PC-9 (cell line): ENCODE data around the gene SOX5. TPM values are rescaled to one million over a fixed set of nuclear protein-coding genes. Genes with fewer than 3 reads are reported as not detected.

ENCODE experiments used
- BruUV-seq: library from RNA; stranded (reverse); fragments of 400-500 nt; replicated peaks from 2 replicates; lab custom pipeline; 2021; lab: Mats Ljungman, UMichigan
- CTCF ChIA-PET: fragments of 300-600 bp; sonication (Branson Sonifier 250); formaldehyde crosslinking; loops from one replicate; lab custom pipeline; 2022; ENCODE audit warnings: antibody characterized with exemption; lab: Charles Lee
- POLR2A ChIA-PET: fragments of 300-600 bp; sonication (Branson Sonifier 250); formaldehyde crosslinking; loops from one replicate; lab custom pipeline; 2022; ENCODE audit warnings: antibody characterized with exemption; ENCODE audit not compliant: unreplicated experiment; lab: Charles Lee
- DNase-seq, 2 experiments: peaks; one replicate each; pipeline versions ENCODE4 v3.0.0 to v3.0.0-alpha.2; 2015 to 2022; ENCODE audit warnings: mixed read lengths in 1 of 2
- H2AFZ ChIP-seq: fragments of 200-600 bp; sonication (generic); 2 replicates; pipeline ENCODE4 v1.8.1; 2017; ENCODE audit warnings: antibody characterized with exemption
- H3F3A ChIP-seq: fragments of 200-600 bp; sonication (generic); 2 replicates; pipeline ENCODE4 v1.8.1; 2017; ENCODE audit warnings: antibody characterized with exemption, mild to moderate bottlenecking, low read depth; ENCODE audit not compliant: insufficient read depth
- H3K27ac ChIP-seq: fragments of 200-600 bp; sonication (generic); 2 replicates; pipeline ENCODE4 v1.6.1; 2016; ENCODE audit warnings: mixed run types
- H3K27me3 ChIP-seq: fragments of 200-600 bp; sonication (generic); 2 replicates; pipeline ENCODE4 v1.6.1; 2016; ENCODE audit warnings: low read depth, mixed run types; ENCODE audit not compliant: insufficient read depth
- H3K36me3 ChIP-seq: fragments of 200-600 bp; sonication (generic); 2 replicates; pipeline ENCODE4 v1.6.1; 2016; ENCODE audit warnings: low read depth, mixed run types
- H3K4me1 ChIP-seq: fragments of 200-600 bp; sonication (generic); replicated peaks from 2 replicates; pipeline ENCODE4 v1.6.1; 2016; ENCODE audit warnings: mixed run types; ENCODE audit not compliant: insufficient read depth
- H3K4me2 ChIP-seq: fragments of 200-600 bp; sonication (generic); 2 replicates; pipeline ENCODE4 v1.6.1; 2017; ENCODE audit warnings: mixed run types
- H3K4me3 ChIP-seq: fragments of 200-600 bp; sonication (generic); 2 replicates; pipeline ENCODE4 v1.6.1; 2016; ENCODE audit warnings: mixed run types
- H3K79me2 ChIP-seq: fragments of 200-600 bp; sonication (generic); 2 replicates; pipeline ENCODE4 v1.6.1; 2017; ENCODE audit warnings: low read depth, mixed run types
- H3K9me2 ChIP-seq: fragments of 200-600 bp; sonication (generic); 2 replicates; pipeline ENCODE4 v1.8.1; 2017; ENCODE audit warnings: mild to moderate bottlenecking; ENCODE audit not compliant: insufficient read depth
- H3K9me3 ChIP-seq: fragments of 200-600 bp; sonication (generic); 2 replicates; pipeline ENCODE4 v1.8.1; 2016; ENCODE audit warnings: low read depth; ENCODE audit not compliant: insufficient read depth
- H4K20me1 ChIP-seq: fragments of 200-600 bp; sonication (generic); 2 replicates; pipeline ENCODE4 v1.8.1; 2017; ENCODE audit not compliant: insufficient read depth
- CTCF ChIP-seq: fragments of 200-600 bp; sonication (generic); conservative IDR thresholded peaks from 2 replicates; pipeline ENCODE4 v1.6.1; 2017; ENCODE audit warnings: mixed run types, antibody characterized with exemption, mild to moderate bottlenecking, moderate library complexity
- EZH2 ChIP-seq: fragments of 200-600 bp; sonication (generic); IDR thresholded peaks from 2 replicates; pipeline ENCODE4 v1.8.0; 2017; ENCODE audit warnings: antibody characterized with exemption, low read depth
- intact Hi-C: fragments of 100-400 bp; cut with micrococcal nuclease; formaldehyde crosslinking; loops from one replicate; pipeline ENCODE4 v1.10.0; 2022; ENCODE audit not compliant: unreplicated experiment
- total RNA-seq: library from RNA; stranded (reverse); gene quantifications from 2 replicates; pipeline ENCODE4 v1.2.3, GENCODE V29; 2021

SOX5 gene
- total RNA-seq, 1 experiment from 2014 or later: not detected

- H2AFZ ChIP-seq: no peak overlapping the region
- H3F3A ChIP-seq: no peaks in the 10 kb centered on the region
- H3K36me3 ChIP-seq: no peaks in the 10 kb centered on the region
- no peaks in the 10 kb centered on the region for H3K9me3 ChIP-seq
- BruUV-seq: no TSS peak
- ChIA-PET POLR2A (no interaction called here), CTCF (no interaction called here)
- no peak overlapping the region for H3K4me2 ChIP-seq
- TF ChIP-seq CTCF (no peak), EZH2 (no peak)
- no peak overlapping the region for H3K4me3 ChIP-seq
- no peak overlapping the region for H3K27ac ChIP-seq
- H4K20me1 ChIP-seq: no peaks in the 10 kb centered on the region; the same call in 1 of the 2 replicates
- intact Hi-C loops: no loop called here
- H3K79me2 ChIP-seq: no peaks in the 10 kb centered on the region
- no peaks in the 10 kb centered on the region for H3K9me2 ChIP-seq
- no peak for DNase-seq
- no peaks in the 10 kb centered on the region for H3K27me3 ChIP-seq
- no peaks in the 10 kb centered on the region for H3K4me1 ChIP-seq
These were observed 15.3 kb upstream of the SOX5 start for GRCh38 chr12:23964812-23965211.

GRCh38 chr12:23959826-23960225 is 10.4 kb upstream of the SOX5 start:
- Histone ChIP-seq H4K20me1 (no peaks in the 10 kb centered on the region), H3K27ac (no peak overlapping the region), H3K4me2 (no peak overlapping the region), H3K79me2 (no peaks in the 10 kb centered on the region), H3K4me3 (no peak overlapping the region), H3K9me3 (no peaks in the 10 kb centered on the region), H3F3A (no peaks in the 10 kb centered on the region), H3K27me3 (no peaks in the 10 kb centered on the region), H3K4me1 (no peaks in the 10 kb centered on the region), H2AFZ (no peak overlapping the region), H3K36me3 (no peaks in the 10 kb centered on the region), H3K9me2 (no peaks in the 10 kb centered on the region)
- BruUV-seq: no TSS peak
- ChIA-PET POLR2A (no interaction called here), CTCF (no interaction called here)
- TF ChIP-seq EZH2 (no peak), CTCF (no peak)
- intact Hi-C loops: no loop called here
- DNase-seq: no peak

GRCh38 chr12:23954332-23954731 is 4.9 kb upstream of the SOX5 start:
- no peaks in the 10 kb centered on the region for H3K79me2 ChIP-seq
- H3F3A ChIP-seq: no peaks in the 10 kb centered on the region
- no peaks in the 10 kb centered on the region for H3K4me1 ChIP-seq
- ChIA-PET CTCF (no interaction called here), POLR2A (no interaction called here)
- TF ChIP-seq EZH2 (no peak), CTCF (no peak)
- no peak overlapping the region for H3K4me3 ChIP-seq
- H3K27me3 ChIP-seq: peaks cover 13% of the 10 kb centered on the region; the same call in 1 of the 2 replicates
- H2AFZ ChIP-seq: no peak overlapping the region
- no peaks in the 10 kb centered on the region for H3K36me3 ChIP-seq
- DNase-seq: no peak
- H3K9me3 ChIP-seq: no peaks in the 10 kb centered on the region
- intact Hi-C loops: no loop called here
- H3K27ac ChIP-seq: no peak overlapping the region
- no peaks in the 10 kb centered on the region for H3K9me2 ChIP-seq
- no TSS peak for BruUV-seq
- no peaks in the 10 kb centered on the region for H4K20me1 ChIP-seq
- H3K4me2 ChIP-seq: no peak overlapping the region
